ENCODE results near the gene NFATC2IP. TPM values are rescaled to one million over a fixed set of nuclear protein-coding genes. Genes with fewer than 3 reads are reported as not detected.
"Not testable (repeated sequence)": the region's sequence is repeated elsewhere in the genome, so short reads cannot be mapped to it uniquely, and the experiment has no call there.

NFATC2IP gene
- polyA plus RNA-seq, 2 of the 4 experiments (the other 2 are of a cell fraction) = 29.7 to 32.2 TPM

GRCh38 chr16:28964496-28964895 is 13.8 kb downstream of the NFATC2IP start (continued):
- no peak for TF ChIP-seq MAX (IDR thresholded peaks at IDR 0.05)

GRCh38 chr16:28967156-28967555 is 16.4 kb downstream of the NFATC2IP start:
- DNase-seq (ENCODE audit: low read depth in 1 of 2, low spot score in 1 of 2) (no peak), FAIRE-seq (no peak), ATAC-seq (no peak)
- no peaks in the 10 kb centered on the region for H3K9me3 ChIP-seq
- WGBS (ENCODE audit: missing lambda C conversion rate) = 88% methylated on average over 4 of the region's 4 CpGs
- H3K4me3 ChIP-seq = no peak overlapping the region
- no peaks in the 10 kb centered on the region for H3K4me1 ChIP-seq
- POLR2A ChIA-PET = no interaction called here
- TF ChIP-seq NPAS2 (CRISPR knock-in tag; IDR thresholded peaks at IDR 0.05; ENCODE audit: borderline replicate concordance) = no peak
- no peak for TF ChIP-seq BCL3 (IDR thresholded peaks at IDR 0.05)
- TF ChIP-seq HOXA7 (CRISPR knock-in tag; IDR thresholded peaks at IDR 0.05) = no peak
- TF ChIP-seq BHLHE40 (IDR thresholded peaks at IDR 0.05; ENCODE audit: low read depth, low read length) = no peak
- TF ChIP-seq JUNB (IDR thresholded peaks at IDR 0.05) = no peak
- TF ChIP-seq HMGXB4 (CRISPR knock-in tag; IDR thresholded peaks at IDR 0.05; ENCODE audit: borderline replicate concordance) = no peak
- TF ChIP-seq HDAC2 (IDR thresholded peaks at IDR 0.05) = no peak
- TF ChIP-seq GATA3 (IDR thresholded peaks at IDR 0.05; ENCODE audit: borderline replicate concordance) = no peak
- no peak for TF ChIP-seq POLR2AphosphoS2 (conservative IDR thresholded peaks at IDR 0.05; ENCODE audit: low read length)
- TF ChIP-seq RCOR1 (IDR thresholded peaks at IDR 0.05; ENCODE audit: low read depth, low read length) = no peak
- TF ChIP-seq CBX8 (IDR thresholded peaks at IDR 0.05) = no peak
- no peak for TF ChIP-seq JUN (IDR thresholded peaks at IDR 0.05)
- TF ChIP-seq MAX (IDR thresholded peaks at IDR 0.05) = no peak
- no peak for TF ChIP-seq MAZ (IDR thresholded peaks at IDR 0.05; ENCODE audit: borderline replicate concordance, low read depth, low read length)
- no peak for TF ChIP-seq USF2 (IDR thresholded peaks at IDR 0.05)
- TF ChIP-seq TP53 (CRISPR knock-in tag; IDR thresholded peaks at IDR 0.05) = no peak
- H3K27ac ChIP-seq = no peak overlapping the region
- H3K4me2 ChIP-seq = no peak overlapping the region
- CTCF ChIA-PET = interaction anchor here (2.5 kb wide), 1 partner anchor 11 kb away, joined by 13 read pairs; no protein-coding TSS in a partner anchor

GRCh38 chr16:28969696-28970095 is 19.0 kb downstream of the NFATC2IP start:
- H3K4me3 ChIP-seq; H3K9me3 ChIP-seq; ATAC-seq; POLR2A ChIA-PET; FAIRE-seq; H3K4me2 ChIP-seq; H3K27ac ChIP-seq; DNase-seq (ENCODE audit: low read depth in 1 of 2, low spot score in 1 of 2); H3K4me1 ChIP-seq: not testable (repeated sequence)
- CTCF ChIA-PET = interaction anchor here (0.8 to 1.7 kb wide), 3 partner anchors 8 to 20 kb away, joined by 3 to 6 read pairs (median 3); no protein-coding TSS in a partner anchor
- WGBS (ENCODE audit: missing lambda C conversion rate) = 62% methylated on average over 2 of the region's 2 CpGs

- peaks cover 9% of the 10 kb centered on the region; the same call in 2 of the 3 replicates for H3K4me1 ChIP-seq
- H3K27ac ChIP-seq = peak overlapping the region; percentile 87 to 88
- CTCF ChIA-PET = interaction anchor here (0.5 to 2.6 kb wide), 30 partner anchors 8 to 750 kb away, joined by 3 to 15 read pairs (median 4); partner anchors contain the start of genes LAT and TUFM
- peak overlapping the region; percentile 65 for H3K4me3 ChIP-seq
- peak overlapping the region; percentile 75 for H3K4me2 ChIP-seq
- DNase-seq (ENCODE audit: low read depth in 1 of 2, low spot score in 1 of 2) (peak; percentile 73 to 75), FAIRE-seq (no peak), ATAC-seq (peak; percentile 78 to 84)
- WGBS (ENCODE audit: missing lambda C conversion rate) = 1% methylated on average over 17 of the region's 17 CpGs
- POLR2A ChIA-PET = interaction anchor here (0.6 to 1.3 kb wide), 7 partner anchors 10 to 727 kb away, joined by 3 to 7 read pairs (median 3); partner anchors contain the start of genes ATXN2L, LAT and NFATC2IP
- TF ChIP-seq REST (IDR thresholded peaks at IDR 0.05) (no peak; the same call in 1 of the 2 replicates), MYC (IDR thresholded peaks at IDR 0.05; ENCODE audit: borderline replicate concordance, low read length) (no peak), SMC3 (IDR thresholded peaks at IDR 0.05) (peak; percentile 69), RAD21 (conservative IDR thresholded peaks at IDR 0.05 in 1 of 2, IDR thresholded peaks at IDR 0.05 in 1 of 2) (peak; percentile 66 to 69), CTCF (IDR thresholded peaks at IDR 0.05) (peak; percentile 70)
- H3K9me3 ChIP-seq = no peaks in the 10 kb centered on the region
These were observed 23.3 kb downstream of the NFATC2IP start for GRCh38 chr16:28974007-28974436.

Data from A549 (cell line).